Right renal cortex interstitium (tissue), 3 donors: ENCODE measurements around the gene ANO4. TPM values are rescaled to one million over a fixed set of nuclear protein-coding genes. Genes with fewer than 3 reads are reported as not detected.
A peak's percentile ranks its signal among the peaks of the same experiment; 100 is the strongest.

Experiments
- DNase-seq, 3 donors: peaks; one replicate each; pipeline ENCODE4 v3.0.0-alpha.2; 2013; ENCODE audit warnings: low read depth in 3 of 3, low spot score in 2 of 3
- polyA plus RNA-seq, 3 donors: library from polyadenylated mRNA; unstranded; fragments of 120-200 nt; gene quantifications; one replicate each; pipeline ENCODE4 v1.2.1, GENCODE V29; 2013; ENCODE audit not compliant: insufficient read length in 3 of 3

Gene ANO4
- polyA plus RNA-seq, 3 donors, result 0.54 to 1.1 (median 0.92) TPM

GRCh38 chr12:100800723-100801122 lies 6.1 kb downstream of the ANO4 start:
- no peak for DNase-seq

GRCh38 chr12:100801320-100801719 lies 6.7 kb downstream of the ANO4 start:
- DNase-seq, result no peak

DNA sequence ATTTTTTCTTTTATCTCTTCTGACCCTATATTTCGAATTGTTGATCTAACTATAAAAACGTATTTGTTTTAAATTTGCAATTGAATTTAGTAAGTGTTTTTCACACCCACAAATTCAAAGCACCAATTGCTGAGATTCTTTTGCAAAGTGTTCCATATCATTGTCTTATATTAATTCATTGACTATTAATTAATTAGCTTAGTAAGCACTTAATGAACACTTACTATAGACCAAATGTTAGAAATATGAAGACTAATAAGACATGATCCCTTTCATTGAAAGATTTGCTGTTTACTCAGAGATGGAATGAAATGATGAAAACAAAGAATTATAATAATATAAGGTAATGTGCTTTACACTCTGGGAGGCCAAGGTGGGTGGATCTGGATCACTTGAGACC lies 14.2 kb downstream of the ANO4 start:
- no peak for DNase-seq

DNA sequence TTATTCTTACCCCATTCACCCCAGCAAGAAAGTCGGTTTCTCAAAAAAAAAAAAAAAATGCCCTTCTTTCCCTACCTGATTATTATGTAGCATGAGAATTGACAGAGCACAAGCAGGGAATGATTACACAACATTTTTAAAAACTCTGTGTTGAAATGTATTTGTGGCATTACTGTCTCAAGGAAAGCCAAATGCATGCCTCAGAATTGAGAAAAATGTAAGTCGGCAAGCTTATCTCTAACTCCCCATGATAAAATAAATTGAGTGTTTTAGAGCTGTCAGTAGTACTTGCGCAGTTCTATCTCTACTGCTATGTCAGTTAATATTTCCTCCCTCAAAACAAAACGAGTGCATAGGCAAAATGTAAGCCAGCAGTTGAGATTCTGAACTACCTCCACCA lies 25.7 kb downstream of the ANO4 start:
- no peak for DNase-seq

DNA sequence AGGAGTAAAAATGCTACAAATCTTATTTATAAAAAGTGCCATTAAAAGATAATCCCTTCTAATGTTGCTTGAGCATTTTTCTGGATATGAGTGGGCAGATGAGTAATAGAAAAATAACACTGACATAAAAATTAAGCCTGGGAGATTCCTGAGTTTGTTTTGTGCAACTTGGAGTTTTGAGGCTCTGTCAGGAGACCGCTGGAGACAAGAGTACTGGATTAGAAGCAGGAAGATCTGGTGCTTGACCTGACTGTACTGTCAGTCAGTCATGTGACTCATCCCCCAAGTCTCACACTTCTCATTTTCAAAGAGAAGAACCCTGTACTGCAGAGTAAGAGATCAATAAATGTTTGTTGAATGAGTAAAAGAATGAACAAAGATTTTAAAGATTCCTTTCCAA lies 29.4 kb downstream of the ANO4 start:
- no peak for DNase-seq

DNA sequence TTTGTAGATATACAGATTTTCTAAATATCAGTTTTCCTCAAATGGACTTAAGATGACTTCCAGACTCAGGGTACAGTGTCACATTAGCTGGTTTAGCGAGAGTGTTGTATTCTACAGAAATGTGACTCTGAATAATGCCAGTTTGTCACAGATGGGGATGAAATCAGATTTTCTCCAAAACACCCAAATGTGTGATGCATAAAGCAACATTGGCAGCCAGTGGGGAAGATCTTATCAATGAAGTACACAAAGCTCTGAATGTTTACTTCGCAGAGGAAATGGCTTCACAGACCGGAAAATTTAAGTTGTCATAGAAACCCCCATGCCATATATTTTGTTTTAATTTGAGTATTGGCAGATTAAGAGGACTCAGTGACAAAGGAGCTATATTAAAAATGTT lies 29.9 kb downstream of the ANO4 start:
- DNase-seq, result no peak

GRCh38 chr12:100826323-100826722 lies 31.7 kb downstream of the ANO4 start:
- DNase-seq, result peak; percentile 16 to 44 (median 34)

- no peak for DNase-seq
These were observed 33.4 kb downstream of the ANO4 start for GRCh38 chr12:100827901-100828520.

DNA sequence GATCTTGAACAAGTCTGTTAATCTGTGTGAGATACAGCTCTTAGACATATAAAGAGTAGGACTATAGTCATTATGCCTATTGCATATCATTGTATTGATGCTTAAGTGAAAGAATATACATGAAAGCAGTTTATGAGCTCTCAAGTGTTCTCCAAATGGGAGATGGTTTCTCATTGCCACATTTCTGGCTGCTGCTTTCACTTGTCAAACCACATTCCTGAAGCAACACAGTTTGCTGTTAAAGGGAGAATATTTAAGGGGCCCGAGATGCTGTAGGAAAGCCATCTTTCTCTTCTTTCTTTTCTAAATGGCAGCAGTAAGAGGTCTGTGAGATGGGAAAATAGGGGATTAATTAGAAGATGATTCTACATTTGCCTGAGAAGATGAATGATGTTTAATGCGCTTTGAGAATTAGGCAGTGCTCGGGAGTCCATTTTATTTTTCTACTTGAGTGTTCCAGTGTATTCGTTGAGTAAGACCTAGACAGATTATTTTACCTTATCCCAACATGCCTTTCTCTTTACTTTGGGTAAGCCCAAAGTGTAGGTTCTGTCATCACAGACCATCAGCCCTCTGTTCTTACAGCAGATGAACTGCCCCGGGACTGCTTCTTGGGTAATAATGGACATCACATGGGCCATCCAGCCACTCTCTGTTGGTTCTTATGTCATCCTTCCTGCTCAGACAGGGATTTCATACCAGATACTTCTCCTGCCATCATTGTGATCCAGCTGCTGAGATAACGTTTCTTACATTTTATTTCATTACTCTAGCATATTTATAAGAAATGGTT lies 35.6 kb downstream of the ANO4 start:
- no peak for DNase-seq

DNA sequence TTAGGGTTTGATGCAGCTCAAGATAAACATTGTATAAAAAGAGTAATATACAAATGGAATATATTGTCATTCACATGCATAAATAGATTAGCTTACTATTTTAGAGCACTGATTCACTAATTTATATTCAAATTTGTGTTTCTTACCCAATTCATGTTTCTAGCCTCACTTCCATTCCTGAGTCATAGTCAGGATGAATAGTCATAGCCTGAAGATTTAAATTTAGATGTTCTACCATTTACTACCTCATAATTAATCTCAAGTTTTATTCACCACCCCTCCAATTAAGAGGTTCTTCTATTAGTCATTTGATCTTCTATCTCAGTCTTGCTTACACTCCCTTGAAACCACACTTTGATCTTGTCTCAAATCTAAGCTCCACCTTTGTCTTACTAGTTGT lies 38.7 kb downstream of the ANO4 start:
- no peak for DNase-seq

DNA sequence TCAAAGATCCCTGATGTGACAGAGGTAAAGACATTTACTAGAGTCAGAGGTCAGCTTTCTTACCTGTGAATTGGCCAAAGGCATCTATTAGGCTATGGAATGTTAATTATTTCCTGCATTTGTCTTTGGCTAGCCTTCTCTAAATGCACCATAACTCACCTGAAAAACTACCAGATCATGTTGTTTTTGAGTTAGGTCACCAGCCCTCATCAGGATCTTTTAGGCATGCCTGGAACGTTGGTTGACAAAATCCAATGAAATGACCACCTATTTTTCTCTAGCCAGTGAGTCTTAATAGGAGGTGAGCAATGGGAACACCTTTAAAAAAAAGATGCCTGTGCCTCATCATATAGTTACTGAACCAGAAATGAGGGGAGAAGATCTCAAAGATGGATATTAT lies 46.2 kb downstream of the ANO4 start:
- DNase-seq, result no peak

DNA sequence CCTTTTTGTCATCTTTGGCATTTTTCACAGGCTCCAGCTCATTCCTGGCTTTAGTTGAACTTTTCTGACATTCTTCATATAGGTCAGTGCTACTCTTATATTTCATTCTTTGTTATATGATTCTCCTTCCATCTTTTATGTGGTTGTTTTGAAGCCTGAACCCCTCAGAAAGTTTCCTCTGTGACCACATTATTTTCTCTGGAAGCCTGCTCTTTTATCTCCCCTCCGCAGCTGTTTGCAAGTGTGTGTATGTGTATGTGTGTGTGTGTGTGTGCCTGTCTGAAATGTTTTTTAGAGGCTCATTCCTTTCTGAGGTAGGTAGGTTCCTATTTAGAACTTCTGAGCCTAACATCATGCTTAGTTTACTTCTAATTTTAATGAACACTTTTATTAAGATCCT lies 47.6 kb downstream of the ANO4 start:
- DNase-seq, result no peak

GRCh38 chr12:100843061-100843460 lies 48.5 kb downstream of the ANO4 start:
- no peak for DNase-seq

GRCh38 chr12:100845095-100845494 lies 50.5 kb downstream of the ANO4 start:
- DNase-seq, result no peak

DNA sequence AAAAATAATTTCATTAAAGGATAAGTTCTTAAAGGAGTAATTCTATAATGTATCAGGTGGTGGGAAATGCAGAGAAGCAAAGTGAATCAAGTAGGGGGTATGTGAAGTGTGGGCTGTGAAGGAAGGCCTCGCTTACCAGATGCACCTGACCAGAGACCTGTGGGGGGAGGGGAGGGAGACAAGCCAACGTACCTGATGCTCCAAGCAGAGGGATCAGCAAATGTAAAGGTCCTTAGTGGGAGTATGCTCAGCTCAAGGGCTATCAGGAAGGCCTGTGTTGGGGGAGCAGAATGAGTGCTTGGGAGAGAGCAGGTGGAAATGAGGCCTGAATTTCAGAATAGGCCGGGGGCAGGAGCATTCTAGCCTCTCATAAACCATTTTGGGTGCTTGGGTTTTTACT lies 57.1 kb downstream of the ANO4 start:
- DNase-seq, result no peak

DNA sequence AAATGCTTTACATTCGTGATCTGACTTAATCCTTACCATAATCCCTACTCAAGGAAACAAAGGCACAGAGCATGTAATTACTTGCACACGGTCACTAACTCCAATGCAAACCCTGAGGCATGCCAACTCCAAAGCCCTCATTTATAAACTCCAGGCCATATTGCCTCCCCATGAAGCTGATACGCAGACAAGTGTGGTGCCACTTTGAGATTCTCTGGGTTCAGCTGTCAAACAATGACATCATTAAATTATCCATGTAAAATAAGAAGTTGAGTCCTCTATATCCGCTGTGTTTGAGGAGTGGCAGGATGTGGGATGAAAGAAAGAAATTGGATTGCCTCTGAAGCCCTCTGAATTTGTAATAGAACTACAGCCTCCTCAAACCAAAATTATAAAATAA lies 62.8 kb downstream of the ANO4 start:
- DNase-seq, result no peak

GRCh38 chr12:100857971-100858370 lies 63.4 kb downstream of the ANO4 start:
- no peak for DNase-seq

- DNase-seq, result no peak
These were observed 64.1 kb downstream of the ANO4 start for GRCh38 chr12:100858656-100859055.

DNA sequence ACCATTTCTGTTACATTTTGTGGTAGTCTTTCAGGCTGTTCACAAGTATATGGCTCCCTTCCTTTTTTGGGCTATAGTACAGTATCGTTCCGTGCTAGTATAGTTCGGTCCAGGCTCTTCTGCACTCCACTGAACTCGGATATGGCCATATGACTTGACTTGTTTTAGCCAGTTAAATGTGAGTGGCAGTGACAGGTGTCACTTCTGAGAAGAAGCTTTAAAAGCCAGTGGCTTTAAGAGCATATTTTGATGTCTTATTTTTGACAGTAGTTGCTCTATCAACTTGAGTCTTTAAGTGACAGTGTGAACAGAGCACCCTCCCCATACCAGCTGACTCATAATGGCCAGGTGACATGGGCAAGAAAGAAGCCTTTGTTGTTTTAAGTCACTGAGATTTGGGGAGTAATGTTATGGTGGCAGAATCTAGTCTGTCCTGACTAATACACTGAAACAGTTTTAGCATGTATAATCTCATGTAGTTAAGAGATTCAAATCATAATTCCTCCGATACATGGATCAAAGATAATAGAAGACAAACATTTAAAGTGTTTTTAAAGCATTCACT lies 64.6 kb downstream of the ANO4 start:
- DNase-seq, result no peak

GRCh38 chr12:100860611-100861010 lies 66.0 kb downstream of the ANO4 start:
- DNase-seq, result no peak

GRCh38 chr12:100862676-100863075 lies 68.1 kb downstream of the ANO4 start:
- no peak for DNase-seq

GRCh38 chr12:100864366-100864765 lies 69.8 kb downstream of the ANO4 start:
- no peak for DNase-seq
